Body of pancreas (tissue), 4 donors: Measurements from ENCODE around the gene SLC34A3. TPM values are rescaled to one million over a fixed set of nuclear protein-coding genes. Genes with fewer than 3 reads are reported as not detected.
A peak's percentile ranks its signal among the peaks of the same experiment; 100 is the strongest.

Source experiments
- ATAC-seq: fragments of 150-250 bp; one replicate; pipeline ENCODE4 v1.9.1; 2016
- DNase-seq, 4 donors: peaks; one replicate each; pipeline ENCODE4 v3.0.0-alpha.2; 2019
- H3K27ac ChIP-seq, 4 donors: fragments of 200-600 bp; sonication (generic); 1 replicate in 3 of 4; 2 replicates in 1 of 4; pipeline versions ENCODE4 v1.5.1 to v1.6.1; 2016 to 2019; ENCODE audit warnings: mild to moderate bottlenecking in 1 of 4, mixed read lengths in 1 of 4, moderate library complexity in 1 of 4
- H3K27me3 ChIP-seq, 2 donors: fragments of 200-600 bp; sonication (generic); one replicate each; pipeline ENCODE4 v1.6.0; 2016; ENCODE audit warnings: mild to moderate bottlenecking in 1 of 2
- H3K36me3 ChIP-seq, 2 donors: fragments of 200-600 bp; sonication (generic); replicated peaks in 1 of 2; 2 replicates each; pipeline ENCODE4 v1.5.1; 2016; ENCODE audit warnings: low read depth in 2 of 2; ENCODE audit not compliant: insufficient read depth in 1 of 2
- H3K4me1 ChIP-seq: fragments of 200-600 bp; sonication (generic); one replicate; pipeline ENCODE4 v1.6.0; 2016
- H3K4me3 ChIP-seq, 2 donors: fragments of 200-600 bp; sonication (generic); 1 replicate in 1 of 2; 2 replicates in 1 of 2; pipeline ENCODE4 v1.5.1; 2016 to 2019
- H3K9me3 ChIP-seq, 3 donors: fragments of 200-600 bp; sonication (generic); 1 replicate in 2 of 3; 2 replicates in 1 of 3; pipeline ENCODE4 v1.5.1; 2016
- POLR2A ChIP-seq, 3 donors: fragments of 450-650 bp; IDR thresholded peaks; one replicate each; pipeline ENCODE4 v1.6.1; 2016; ENCODE audit warnings: antibody characterized with exemption in 3 of 3, mild to moderate bottlenecking in 2 of 3
- WGBS, 2 donors: methylation state at CpG; one replicate each; pipeline ENCODE4 v1.1.5; 2017; 5-methylcytosine and 5-hydroxymethylcytosine counted together
- intact Hi-C: fragments of 100-400 bp; cut with DNase I; formaldehyde crosslinking; loops from one replicate; pipeline ENCODE4 v1.15.1; 2023
- total RNA-seq, 2 donors: library from RNA; depleted of rRNA; stranded (reverse); fragments of >200 nt; gene quantifications; one replicate each; pipeline ENCODE4 v1.1.0, GENCODE V29; 2016
- TF ChIP-seq, protein P1 (sequence below), 7 experiments: fragments of 450-650 bp in 4 of 7; fragments of 200-600 bp in 3 of 7; sonication (generic) in 3 of 7; IDR thresholded peaks; one replicate each; pipeline ENCODE4 v1.5.1; 2016 to 2019; ENCODE audit warnings: antibody characterized with exemption in 7 of 7

SLC34A3 gene
- total RNA-seq, 2 donors from 2014 or later = 0.33 TPM; not detected in 1

DNA sequence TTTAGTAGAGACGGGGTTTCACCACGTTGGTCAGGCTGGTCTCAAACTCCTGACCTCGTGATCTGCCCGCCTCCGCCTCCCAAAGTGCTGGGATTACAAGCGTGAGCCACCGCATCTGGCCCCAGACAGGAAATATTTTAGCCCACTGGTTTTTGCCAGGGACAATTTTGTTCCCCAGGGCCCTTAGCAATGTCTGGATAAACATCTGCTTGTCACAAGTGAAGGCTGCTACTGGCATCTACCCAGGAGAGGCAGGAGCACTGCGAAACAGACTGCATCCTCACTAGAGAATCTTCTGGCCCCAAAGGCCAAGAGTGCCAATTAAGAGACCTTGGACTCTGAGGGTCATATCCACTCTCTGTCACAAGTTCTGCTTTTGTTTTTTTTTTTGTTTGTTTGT is 27.7 kb upstream of the SLC34A3 start:
- no peak for TF ChIP-seq POLR2A (IDR thresholded peaks at IDR 0.05)
- TF ChIP-seq, protein P1, sequence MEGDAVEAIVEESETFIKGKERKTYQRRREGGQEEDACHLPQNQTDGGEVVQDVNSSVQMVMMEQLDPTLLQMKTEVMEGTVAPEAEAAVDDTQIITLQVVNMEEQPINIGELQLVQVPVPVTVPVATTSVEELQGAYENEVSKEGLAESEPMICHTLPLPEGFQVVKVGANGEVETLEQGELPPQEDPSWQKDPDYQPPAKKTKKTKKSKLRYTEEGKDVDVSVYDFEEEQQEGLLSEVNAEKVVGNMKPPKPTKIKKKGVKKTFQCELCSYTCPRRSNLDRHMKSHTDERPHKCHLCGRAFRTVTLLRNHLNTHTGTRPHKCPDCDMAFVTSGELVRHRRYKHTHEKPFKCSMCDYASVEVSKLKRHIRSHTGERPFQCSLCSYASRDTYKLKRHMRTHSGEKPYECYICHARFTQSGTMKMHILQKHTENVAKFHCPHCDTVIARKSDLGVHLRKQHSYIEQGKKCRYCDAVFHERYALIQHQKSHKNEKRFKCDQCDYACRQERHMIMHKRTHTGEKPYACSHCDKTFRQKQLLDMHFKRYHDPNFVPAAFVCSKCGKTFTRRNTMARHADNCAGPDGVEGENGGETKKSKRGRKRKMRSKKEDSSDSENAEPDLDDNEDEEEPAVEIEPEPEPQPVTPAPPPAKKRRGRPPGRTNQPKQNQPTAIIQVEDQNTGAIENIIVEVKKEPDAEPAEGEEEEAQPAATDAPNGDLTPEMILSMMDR (IDR thresholded peaks at IDR 0.05) = no peak
- Histone ChIP-seq H3K36me3 (no peaks in the 10 kb centered on the region), H3K4me3 (no peak overlapping the region), H3K27ac (no peak overlapping the region), H3K4me1 (peaks cover 70% of the 10 kb centered on the region), H3K27me3 (no peaks in the 10 kb centered on the region), H3K9me3 (no peaks in the 10 kb centered on the region)
- DNase-seq (no peak), ATAC-seq (no peak)
- 75 to 78% methylated on average over 8 of the region's 8 CpGs for WGBS, 2 donors
- intact Hi-C loops = no loop called here

DNA sequence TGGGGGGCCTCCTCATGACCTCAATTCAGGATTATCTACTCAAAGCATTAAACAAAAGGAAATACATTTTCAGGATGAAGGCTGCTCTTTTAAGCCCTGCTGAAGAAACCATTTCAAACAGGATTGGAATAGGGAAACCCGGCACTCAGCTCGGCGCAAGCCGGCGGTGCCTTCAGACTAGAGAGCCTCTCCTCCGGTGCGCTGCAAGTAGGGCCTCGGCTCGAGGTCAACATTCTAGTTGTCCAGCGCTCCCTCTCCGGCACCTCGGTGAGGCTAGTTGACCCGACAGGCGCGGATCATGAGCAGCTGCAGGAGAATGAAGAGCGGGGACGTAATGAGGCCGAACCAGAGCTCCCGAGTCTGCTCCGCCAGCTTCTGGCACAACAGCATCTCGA is 26.0 kb upstream of the SLC34A3 start:
- Histone ChIP-seq H3K9me3 (no peaks in the 10 kb centered on the region), H3K27me3 (no peaks in the 10 kb centered on the region), H3K36me3 (no peaks in the 10 kb centered on the region), H3K4me3 (peak overlapping the region; percentile 83 to 97), H3K27ac (peak overlapping the region; percentile 73 to 90 (median 82)), H3K4me1 (peaks cover 53% of the 10 kb centered on the region)
- no peak for TF ChIP-seq POLR2A (IDR thresholded peaks at IDR 0.05)
- TF ChIP-seq, protein P1 (IDR thresholded peaks at IDR 0.05) = no peak
- 8 to 23% methylated on average over 9 to 21 of the region's 21 CpGs for WGBS, 2 donors
- DNase-seq (no peak), ATAC-seq (no peak)
- intact Hi-C loops = no loop called here

DNA sequence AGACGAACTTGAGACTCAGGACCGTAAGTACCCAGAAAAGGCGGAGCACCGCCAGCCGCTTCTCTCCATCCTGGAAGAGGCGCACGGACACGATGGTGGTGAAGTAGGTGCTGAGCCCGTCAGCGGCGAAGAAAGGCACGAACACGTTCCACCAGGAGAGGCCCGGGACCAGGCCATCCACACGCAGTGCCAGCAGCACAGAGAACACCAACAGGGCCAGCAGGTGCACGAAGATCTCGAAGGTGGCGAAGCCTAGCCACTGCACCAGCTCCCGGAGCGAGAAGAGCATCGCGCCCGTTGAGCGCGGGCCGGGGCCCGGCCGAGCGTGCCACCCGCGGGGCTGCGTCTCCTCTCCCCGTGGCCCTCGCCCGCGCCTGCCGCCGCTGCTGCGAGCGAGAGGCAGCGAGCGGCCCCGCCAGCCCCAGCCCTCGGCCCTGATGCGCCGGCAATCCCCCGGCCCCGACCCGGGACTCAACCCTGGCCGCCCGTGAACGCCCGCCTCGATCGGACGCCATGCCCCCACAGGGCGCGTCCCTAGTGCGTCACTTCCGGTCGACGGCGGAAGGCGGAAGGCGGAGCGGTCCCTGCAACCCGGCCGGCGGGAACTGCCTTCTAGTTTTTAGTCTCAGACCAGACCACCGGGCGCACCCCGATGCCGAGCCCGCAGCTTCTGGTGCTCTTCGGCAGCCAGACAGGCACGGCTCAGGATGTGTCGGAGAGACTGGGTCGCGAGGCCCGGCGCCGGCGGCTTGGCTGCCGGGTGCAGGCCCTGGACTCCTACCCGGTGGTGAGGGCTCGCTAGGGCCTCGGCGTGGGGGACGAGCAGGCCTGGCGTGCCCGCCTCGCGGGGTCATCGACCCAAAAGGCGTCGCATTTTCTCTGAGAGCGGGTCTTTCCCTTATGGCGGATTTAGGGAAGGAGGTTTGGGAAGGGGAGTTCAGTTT is 25.3 kb upstream of the SLC34A3 start, which contains the start of the genes NDOR1 and TMEM203:
TSS of gene NDOR1 (plus strand) at position 575 of the 944 bp plus-strand sequence. CDS start at position 653, 78 bp downstream.
TSS of gene TMEM203 (minus strand) at position 523 of the 944 bp plus-strand sequence. CDS start at position 289, 234 bp downstream.
- H3K4me1 ChIP-seq = peaks cover 53% of the 10 kb centered on the region
- WGBS, 2 donors = 0% methylated on average over 1 to 74 of the region's 98 CpGs
- intact Hi-C loops = no loop called here

DNA sequence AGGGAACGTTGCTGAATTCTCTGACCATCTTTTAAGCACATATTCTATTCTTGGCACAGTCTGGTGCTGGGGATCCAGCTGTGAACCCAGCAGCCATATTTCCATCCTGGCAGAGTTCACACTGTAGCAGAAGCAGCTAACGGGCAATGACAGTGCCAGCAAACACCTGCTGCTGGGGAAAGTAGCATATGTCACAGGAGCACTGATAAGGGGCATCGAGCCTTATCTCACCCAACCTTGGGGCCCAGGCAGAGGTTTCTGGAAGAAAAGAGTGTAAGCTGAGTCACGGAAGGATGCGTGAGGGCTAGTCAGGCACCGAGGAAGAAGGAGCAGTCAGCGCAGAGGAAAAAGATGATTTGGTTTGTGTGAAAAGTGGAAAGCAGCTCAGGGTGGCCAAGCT is 24.1 kb upstream of the SLC34A3 start:
- TF ChIP-seq POLR2A (IDR thresholded peaks at IDR 0.05) = no peak
- TF ChIP-seq, protein P1 (IDR thresholded peaks at IDR 0.05) = no peak
- Histone ChIP-seq H3K27me3 (no peaks in the 10 kb centered on the region), H3K36me3 (no peaks in the 10 kb centered on the region), H3K9me3 (no peaks in the 10 kb centered on the region), H3K4me1 (peaks cover 46% of the 10 kb centered on the region), H3K27ac (no peak overlapping the region), H3K4me3 (no peak overlapping the region)
- WGBS, 2 donors = 34 to 43% methylated on average over 7 of the region's 7 CpGs
- intact Hi-C loops = no loop called here
- DNase-seq = no peak
- ATAC-seq = no peak

More for the DNA sequence above, 25.3 kb upstream of the SLC34A3 start, which contains the start of the genes NDOR1 and TMEM203:
- TF ChIP-seq, protein P1 (IDR thresholded peaks at IDR 0.05) = no peak
- peak; percentile 53 to 77 (median 66) for TF ChIP-seq POLR2A (IDR thresholded peaks at IDR 0.05)
- no peaks in the 10 kb centered on the region for H3K9me3 ChIP-seq
- H3K36me3 ChIP-seq = no peaks in the 10 kb centered on the region
- peak within 1 kb of the TSS; percentile 83 to 97 for H3K4me3 ChIP-seq
- ATAC-seq = peak; percentile 51
- H3K27ac ChIP-seq = peak within 1 kb of the TSS; percentile 73 to 90 (median 82)
- peak; percentile 87 to 92 (median 90) for DNase-seq
- H3K27me3 ChIP-seq = no peaks in the 10 kb centered on the region
